SK-N-SH (cell line): Measurements from ENCODE around the gene BTG2. TPM values are rescaled to one million over a fixed set of nuclear protein-coding genes. Genes with fewer than 3 reads are reported as not detected.
A peak's percentile ranks its signal among the peaks of the same experiment; 100 is the strongest.

Experiments used
- CTCF ChIA-PET: fragments of 300-600, 350-600 bp; formaldehyde crosslinking; extraction: SDS; loops from one replicate; lab custom pipeline; 2021; lab: Yijun Ruan, JAX
- POLR2A ChIA-PET: fragments of 350-600 bp; sonication (Branson Sonifier 250); formaldehyde crosslinking; extraction: SDS; loops from one replicate; lab custom pipeline; 2020; ENCODE audit warnings: antibody characterized with exemption, inconsistent platforms; lab: Yijun Ruan, JAX
- DNase-seq: peaks from one replicate; pipeline ENCODE4 v3.0.0; 2012
- H2AFZ ChIP-seq: fragments of 200-600 bp; sonication (generic); 2 replicates; pipeline ENCODE4 v1.8.1; 2016; ENCODE audit warnings: antibody characterized with exemption, mild to moderate bottlenecking, low read depth
- H3F3A ChIP-seq: fragments of 200-600 bp; sonication (generic); replicated peaks from 2 replicates; pipeline ENCODE3; 2016; ENCODE audit warnings: antibody characterized with exemption, mild to moderate bottlenecking; ENCODE audit not compliant: insufficient read depth
- H3K27ac ChIP-seq, 2 experiments: fragments of 200-500 bp in 1 of 2; fragments of 200-600 bp in 1 of 2; sonication (Bioruptor generic) in 1 of 2; sonication (generic), shearing (Covaris generic) in 1 of 2; 2 replicates each; pipeline versions ENCODE4 v1.5.1 to v1.6.1; 2014 to 2016; ENCODE audit warnings: low read depth in 2 of 2, inconsistent platforms in 1 of 2, low read length in 1 of 2, mild to moderate bottlenecking in 1 of 2, mixed read lengths in 1 of 2
- H3K27me3 ChIP-seq: fragments of 200-600 bp; sonication (generic), shearing (Covaris generic); 2 replicates; pipeline ENCODE4 v1.6.1; 2016; ENCODE audit warnings: mixed run types; ENCODE audit not compliant: insufficient read depth
- H3K36me3 ChIP-seq, 2 experiments: fragments of 200-500 bp in 1 of 2; fragments of 200-600 bp in 1 of 2; sonication (Bioruptor generic) in 1 of 2; sonication (generic) in 1 of 2; replicated peaks in 1 of 2; 2 replicates each; pipeline versions ENCODE3 to v1.5.1; 2014 to 2016; ENCODE audit warnings: low read length in 1 of 2, mild to moderate bottlenecking in 1 of 2; ENCODE audit not compliant: insufficient read depth in 2 of 2, control insufficient read depth in 1 of 2
- H3K4me1 ChIP-seq, 2 experiments: fragments of 200-500 bp in 1 of 2; fragments of 200-600 bp in 1 of 2; sonication (Bioruptor generic) in 1 of 2; sonication (generic), shearing (Covaris generic) in 1 of 2; 2 replicates each; pipeline versions ENCODE4 v1.5.1 to v1.6.1; 2014 to 2016; ENCODE audit warnings: low read depth in 1 of 2, low read length in 1 of 2, mixed run types in 1 of 2; ENCODE audit not compliant: insufficient read depth in 2 of 2, control insufficient read depth in 1 of 2
- H3K4me2 ChIP-seq: fragments of 200-600 bp; sonication (generic), shearing (Covaris generic); 2 replicates; pipeline ENCODE4 v1.6.1; 2017; ENCODE audit warnings: mixed run types
- H3K4me3 ChIP-seq, 2 experiments: fragments of 200-500 bp in 1 of 2; fragments of 200-600 bp in 1 of 2; sonication (Bioruptor generic) in 1 of 2; sonication (generic), shearing (Covaris generic) in 1 of 2; 2 replicates each; pipeline versions ENCODE4 v1.5.1 to v1.8.1; 2014 to 2016; ENCODE audit warnings: low read depth in 2 of 2, inconsistent platforms in 1 of 2, low read length in 1 of 2, mild to moderate bottlenecking in 1 of 2, mixed read lengths in 1 of 2, moderate library complexity in 1 of 2
- H3K79me2 ChIP-seq: fragments of 200-600 bp; sonication (generic); 2 replicates; pipeline ENCODE4 v1.8.1; 2017; ENCODE audit warnings: mild to moderate bottlenecking; ENCODE audit not compliant: insufficient read depth
- H3K9ac ChIP-seq: fragments of 200-600 bp; sonication (generic); 2 replicates; pipeline ENCODE4 v1.6.1; 2017; ENCODE audit warnings: mixed run types
- H3K9me2 ChIP-seq: fragments of 200-600 bp; sonication (generic); 2 replicates; pipeline ENCODE4 v1.6.1; 2017; ENCODE audit warnings: mixed run types
- H3K9me3 ChIP-seq: fragments of 200-600 bp; sonication (generic); 2 replicates; pipeline ENCODE4 v1.6.1; 2017; ENCODE audit warnings: mixed run types, mild to moderate bottlenecking, moderate library complexity
- H4K20me1 ChIP-seq: fragments of 200-600 bp; sonication (generic); 2 replicates; pipeline ENCODE4 v1.6.1; 2017; ENCODE audit warnings: mild to moderate bottlenecking, mixed run types; ENCODE audit not compliant: insufficient read depth
- CTCF ChIP-seq: fragments of 200-600 bp; sonication (generic); IDR thresholded peaks from 2 replicates; pipeline ENCODE4 v1.6.1; 2017; ENCODE audit warnings: antibody characterized with exemption, mild to moderate bottlenecking, moderate library complexity
- GABPA ChIP-seq: IDR thresholded peaks from 2 replicates; pipeline ENCODE4 v1.4.0; 2012; ENCODE audit warnings: low read depth, mild to moderate bottlenecking
- MAX ChIP-seq: IDR thresholded peaks from 2 replicates; pipeline ENCODE4 v1.4.0; 2012; ENCODE audit warnings: low read depth
- MXI1 ChIP-seq: IDR thresholded peaks from 2 replicates; pipeline ENCODE4 v1.6.1; 2012; ENCODE audit warnings: mild to moderate bottlenecking, low read depth, low read length, improper control_type of control experiment
- RAD21 ChIP-seq: IDR thresholded peaks from 2 replicates; pipeline ENCODE4 v1.6.1; 2012; ENCODE audit warnings: mild to moderate bottlenecking, low read length
- RCOR1 ChIP-seq: fragments of 150-350 bp; IDR thresholded peaks from 2 replicates; pipeline ENCODE4 v1.6.1; 2017; ENCODE audit warnings: antibody characterized with exemption, low read length
- REST ChIP-seq: IDR thresholded peaks from 2 replicates; pipeline ENCODE4 v1.6.1; 2012; ENCODE audit warnings: mild to moderate bottlenecking, low read depth, low read length, moderate library complexity
- SMC3 ChIP-seq: IDR thresholded peaks from 2 replicates; pipeline ENCODE4 v1.6.1; 2012; ENCODE audit warnings: low read depth, low read length, improper control_type of control experiment
- WGBS: methylation state at CpG from one replicate; pipeline ENCODE4 v1.1.6; 2017; ENCODE audit warnings: low lambda C conversion rate; 5-methylcytosine and 5-hydroxymethylcytosine counted together
- polyA plus RNA-seq, 3 experiments: library from polyadenylated mRNA; depleted of rRNA; stranded (reverse); fragments of >200 nt; gene quantifications; 2 replicates each; pipeline ENCODE4 v1.2.3, GENCODE V29; 2012

BTG2 gene
- polyA plus RNA-seq, 1 of the 3 experiments (the other 2 are of a cell fraction), result 26.2 TPM

- H3K9ac ChIP-seq, result peak overlapping the region; percentile 48
- POLR2A ChIA-PET, result interaction anchor here (0.8 to 2.4 kb wide), 6 partner anchors 11 to 50 kb away, joined by 3 to 18 read pairs (median 6); no protein-coding TSS in a partner anchor
Measured at GRCh38 chr1:203327684-203328457, 22.6 kb downstream of the BTG2 start.

More at GRCh38 chr1:203327684-203328457, 22.6 kb downstream of the BTG2 start:
- peak overlapping the region; percentile 94 for H3K4me2 ChIP-seq
- no peaks in the 10 kb centered on the region for H3F3A ChIP-seq
- 39% methylated on average over 21 of the region's 31 CpGs for WGBS
- H3K9me2 ChIP-seq, result no peaks in the 10 kb centered on the region
- H3K9me3 ChIP-seq, result no peaks in the 10 kb centered on the region
- no peaks in the 10 kb centered on the region for H3K79me2 ChIP-seq
- DNase-seq, result peak; percentile 83
- H3K27ac ChIP-seq, result peak overlapping the region in 1 of 2 experiments; percentile 95; a peak in 2 of 4 replicates
- peaks cover 25% of the 10 kb centered on the region for H3K27me3 ChIP-seq
- no peaks in the 10 kb centered on the region for H4K20me1 ChIP-seq
- H3K36me3 ChIP-seq, result no peaks in the 10 kb centered on the region
- peak overlapping the region; percentile 88 for H2AFZ ChIP-seq
- H3K4me3 ChIP-seq, result peak overlapping the region; percentile 51 to 71
- peaks cover 5 to 43% of the 10 kb centered on the region in 2 experiments; a peak in 2 of 4 replicates for H3K4me1 ChIP-seq
- CTCF ChIA-PET, result interaction anchor here (0.8 to 9.5 kb wide), 15 partner anchors 11 to 233 kb away, joined by 3 to 123 read pairs (median 5); partner anchors contain the start of gene BTG2
- TF ChIP-seq GABPA (no peak), CTCF (peak; percentile 53), SMC3 (peak; percentile 56), MAX (peak; percentile 26; the same call in 1 of the 2 replicates), REST (no peak), MXI1 (no peak), RAD21 (peak; percentile 54), RCOR1 (no peak)
